ENCODE measurements around the gene CCDC34.

DNA sequence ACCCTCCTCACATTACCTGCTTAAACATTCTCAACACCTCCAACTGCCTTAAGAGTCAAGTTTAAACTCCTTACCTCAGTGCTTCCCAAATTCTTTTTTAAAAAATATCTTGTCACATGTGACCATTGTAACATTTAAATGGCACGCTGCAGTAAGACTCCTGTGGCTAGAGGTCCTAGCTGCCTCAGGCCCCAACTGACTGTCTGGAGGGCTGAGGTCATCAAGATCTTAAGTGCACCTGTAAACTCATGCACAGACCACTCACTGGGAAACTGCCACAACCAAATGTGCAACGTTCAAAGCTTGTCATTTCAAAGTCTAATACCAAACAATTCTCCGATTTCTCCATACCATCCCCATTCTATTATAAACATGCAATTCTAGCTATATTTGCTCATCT lies 16.4 kb upstream of the CCDC34 start:
- TF ChIP-seq, protein P1, sequence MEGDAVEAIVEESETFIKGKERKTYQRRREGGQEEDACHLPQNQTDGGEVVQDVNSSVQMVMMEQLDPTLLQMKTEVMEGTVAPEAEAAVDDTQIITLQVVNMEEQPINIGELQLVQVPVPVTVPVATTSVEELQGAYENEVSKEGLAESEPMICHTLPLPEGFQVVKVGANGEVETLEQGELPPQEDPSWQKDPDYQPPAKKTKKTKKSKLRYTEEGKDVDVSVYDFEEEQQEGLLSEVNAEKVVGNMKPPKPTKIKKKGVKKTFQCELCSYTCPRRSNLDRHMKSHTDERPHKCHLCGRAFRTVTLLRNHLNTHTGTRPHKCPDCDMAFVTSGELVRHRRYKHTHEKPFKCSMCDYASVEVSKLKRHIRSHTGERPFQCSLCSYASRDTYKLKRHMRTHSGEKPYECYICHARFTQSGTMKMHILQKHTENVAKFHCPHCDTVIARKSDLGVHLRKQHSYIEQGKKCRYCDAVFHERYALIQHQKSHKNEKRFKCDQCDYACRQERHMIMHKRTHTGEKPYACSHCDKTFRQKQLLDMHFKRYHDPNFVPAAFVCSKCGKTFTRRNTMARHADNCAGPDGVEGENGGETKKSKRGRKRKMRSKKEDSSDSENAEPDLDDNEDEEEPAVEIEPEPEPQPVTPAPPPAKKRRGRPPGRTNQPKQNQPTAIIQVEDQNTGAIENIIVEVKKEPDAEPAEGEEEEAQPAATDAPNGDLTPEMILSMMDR (IDR thresholded peaks at IDR 0.05): no peak
- no peak for TF ChIP-seq POLR2A (IDR thresholded peaks at IDR 0.05)

Data from Peyer's patch (tissue), 4 donors.